HG03095 (cell line): ENCODE results near the gene SPTBN4.
"Not testable (repeated sequence)": the region's sequence is repeated elsewhere in the genome, so short reads cannot be mapped to it uniquely, and the experiment has no call there.

Source experiments
- ATAC-seq: cut with Tn5 transposase; IDR thresholded peaks from one replicate; pipeline ENCODE4 v1.9.1; 2021; ENCODE audit warnings: moderate library complexity; ENCODE audit not compliant: unreplicated experiment

SPTBN4 gene

GRCh38 chr19:40583283-40583682, 116.5 kb downstream of the SPTBN4 start:
- ATAC-seq, result no peak

- no peak for ATAC-seq
Observed at GRCh38 chr19:40584007-40584406, 117.2 kb downstream of the SPTBN4 start.

DNA sequence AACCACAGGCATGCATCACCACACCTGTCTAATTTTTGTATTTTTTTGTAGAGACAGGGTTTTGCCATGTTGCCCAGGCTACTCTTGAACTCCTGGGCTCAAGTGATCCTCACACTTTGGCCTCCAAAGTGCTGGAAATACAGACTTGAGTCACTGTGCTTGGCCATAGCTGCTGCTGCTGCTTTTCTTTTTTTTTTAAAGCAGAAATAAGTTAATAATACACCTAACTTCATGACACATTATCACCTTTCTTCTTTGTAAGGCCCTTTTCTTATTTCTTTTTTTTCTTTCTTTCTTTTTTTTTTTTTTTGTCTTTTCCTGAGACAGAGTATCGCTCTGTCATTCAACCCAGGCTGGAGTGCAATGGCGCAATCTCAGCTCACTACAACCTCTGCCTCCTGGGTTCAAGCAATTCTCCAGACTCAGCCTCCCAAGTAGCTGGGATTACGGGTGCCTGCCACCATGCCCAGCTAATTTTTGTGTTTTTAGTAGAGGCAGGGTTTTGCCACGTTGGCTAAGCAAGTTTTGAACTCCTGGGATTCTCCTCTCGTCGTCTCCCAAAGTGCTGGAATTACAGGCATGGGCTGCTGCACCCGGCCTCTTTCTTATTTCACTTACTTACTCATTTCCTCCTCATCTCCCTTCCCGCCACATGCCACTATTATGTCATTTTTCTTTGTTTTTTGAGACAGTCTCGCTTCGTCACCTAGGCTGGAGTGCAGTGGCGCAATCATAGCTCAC, 118.6 kb downstream of the SPTBN4 start:
- ATAC-seq, result no peak

- no peak for ATAC-seq
Observed at GRCh38 chr19:40585982-40586422, 119.2 kb downstream of the SPTBN4 start.

DNA sequence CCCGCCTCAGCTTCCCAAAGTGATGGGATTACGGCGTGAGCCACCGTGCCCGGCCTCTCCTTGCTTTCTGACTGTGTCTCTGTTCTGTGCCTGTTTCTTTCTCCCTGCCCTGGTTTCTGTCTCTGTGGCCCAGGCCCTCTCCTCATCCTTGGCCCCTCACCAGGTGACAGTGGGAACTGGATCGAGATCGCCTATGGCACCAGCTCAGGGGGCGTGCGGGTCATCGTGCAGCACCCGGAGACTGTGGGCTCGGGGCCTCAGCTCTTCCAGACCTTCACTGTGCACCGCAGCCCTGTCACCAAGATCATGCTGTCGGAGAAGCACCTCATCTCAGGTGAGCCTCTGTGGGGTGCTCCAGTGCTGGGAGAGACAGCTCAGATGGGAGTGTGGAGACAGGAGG, 119.8 kb downstream of the SPTBN4 start:
- no peak for ATAC-seq

DNA sequence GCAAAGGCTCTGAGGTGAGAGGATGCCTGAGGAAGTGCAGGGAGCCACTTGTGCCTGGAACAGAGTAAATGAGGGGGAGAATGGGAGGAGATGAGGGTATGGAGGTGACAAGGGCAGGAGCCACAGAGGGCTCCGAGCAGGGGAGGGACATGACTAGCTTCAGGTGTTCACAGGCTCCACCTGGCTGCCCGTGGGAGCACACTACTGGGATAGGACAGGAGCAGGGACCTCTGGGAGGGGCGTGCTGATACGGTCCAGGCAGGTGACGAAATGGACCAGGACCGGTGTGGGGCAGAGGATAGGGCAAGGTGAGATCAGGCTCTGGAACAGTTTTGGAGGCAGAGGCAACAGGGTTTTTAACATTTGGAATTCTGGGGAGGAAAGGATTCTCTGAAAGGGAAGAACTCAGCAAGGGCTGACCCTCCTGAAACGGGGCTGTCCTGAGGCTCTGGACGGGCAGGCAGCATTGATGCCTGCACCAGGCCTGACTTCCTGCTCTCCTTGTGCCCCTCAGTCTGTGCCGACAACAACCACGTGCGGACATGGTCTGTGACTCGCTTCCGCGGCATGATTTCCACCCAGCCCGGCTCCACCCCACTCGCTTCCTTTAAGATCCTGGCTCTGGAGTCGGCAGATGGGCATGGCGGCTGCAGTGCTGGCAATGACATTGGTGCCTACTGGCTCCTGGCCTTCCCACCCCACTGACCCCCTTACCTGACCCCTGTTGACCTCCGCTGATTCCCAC, 121.5 kb downstream of the SPTBN4 start:
- no peak for ATAC-seq

GRCh38 chr19:40588926-40589569, 122.2 kb downstream of the SPTBN4 start:
- ATAC-seq, result no peak

- no peak for ATAC-seq
Observed at GRCh38 chr19:40589591-40590429, 123.0 kb downstream of the SPTBN4 start.

DNA sequence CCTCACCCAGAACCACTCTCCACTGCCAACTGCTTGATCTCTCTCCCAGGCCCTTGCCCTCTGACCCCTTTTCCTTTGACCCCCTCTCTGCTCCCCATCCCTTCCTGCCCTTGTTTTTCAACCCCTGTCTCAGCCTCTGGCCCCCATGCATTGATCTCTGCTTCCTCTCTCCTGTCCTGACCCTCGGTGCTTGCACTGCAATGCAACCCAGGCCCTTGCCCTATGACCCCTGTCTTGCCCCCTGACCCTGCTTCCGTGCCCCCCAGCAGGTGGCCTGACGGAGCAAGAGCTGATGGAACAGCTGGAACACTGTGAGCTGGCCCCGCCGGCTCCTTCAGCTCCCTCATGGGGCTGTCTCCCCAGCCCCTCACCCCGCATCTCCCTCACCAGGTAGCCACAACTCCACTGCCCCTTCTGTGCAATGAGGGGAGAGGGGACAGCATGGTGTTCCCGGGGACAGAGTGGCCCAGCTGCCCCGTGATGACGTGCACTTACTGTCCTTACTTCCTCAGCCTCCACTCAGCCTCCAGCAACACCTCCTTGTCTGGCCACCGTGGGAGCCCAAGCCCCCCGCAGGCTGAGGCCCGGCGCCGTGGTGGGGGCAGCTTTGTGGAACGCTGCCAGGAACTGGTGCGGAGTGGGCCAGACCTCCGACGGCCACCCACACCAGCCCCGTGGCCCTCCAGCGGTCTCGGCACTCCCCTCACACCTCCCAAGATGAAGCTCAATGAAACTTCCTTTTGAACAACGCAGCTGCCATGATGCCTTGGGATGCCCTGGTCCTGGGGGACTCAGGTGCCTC, 123.9 kb downstream of the SPTBN4 start:
- no peak for ATAC-seq

GRCh38 chr19:40591724-40592123, 124.9 kb downstream of the SPTBN4 start:
- not testable (repeated sequence) for ATAC-seq

GRCh38 chr19:40592170-40592569, 125.4 kb downstream of the SPTBN4 start:
- no peak for ATAC-seq

DNA sequence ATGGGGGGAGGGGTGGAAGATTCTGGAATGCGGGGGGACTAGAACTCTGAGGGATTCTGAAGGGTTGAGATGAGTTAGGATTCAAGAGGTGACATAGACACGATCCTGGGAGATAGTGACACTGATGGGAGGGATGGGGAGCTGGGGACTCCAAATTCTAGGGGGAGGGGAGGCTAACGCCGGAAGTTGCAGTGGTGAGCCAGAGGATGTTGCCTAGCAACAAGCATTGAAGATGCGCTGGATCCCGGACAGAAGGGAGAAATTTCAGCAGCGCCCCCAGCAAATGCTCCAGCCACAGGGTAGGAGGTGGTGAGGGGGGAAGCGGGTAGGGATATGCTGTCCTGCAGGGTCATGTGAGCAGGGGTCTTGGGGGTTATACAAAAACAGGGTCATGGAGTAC, 127.5 kb downstream of the SPTBN4 start:
- ATAC-seq, result no peak

GRCh38 chr19:40594657-40595091, 127.9 kb downstream of the SPTBN4 start:
- ATAC-seq, result no peak

GRCh38 chr19:40596608-40597328, 130.0 kb downstream of the SPTBN4 start:
- no peak for ATAC-seq

DNA sequence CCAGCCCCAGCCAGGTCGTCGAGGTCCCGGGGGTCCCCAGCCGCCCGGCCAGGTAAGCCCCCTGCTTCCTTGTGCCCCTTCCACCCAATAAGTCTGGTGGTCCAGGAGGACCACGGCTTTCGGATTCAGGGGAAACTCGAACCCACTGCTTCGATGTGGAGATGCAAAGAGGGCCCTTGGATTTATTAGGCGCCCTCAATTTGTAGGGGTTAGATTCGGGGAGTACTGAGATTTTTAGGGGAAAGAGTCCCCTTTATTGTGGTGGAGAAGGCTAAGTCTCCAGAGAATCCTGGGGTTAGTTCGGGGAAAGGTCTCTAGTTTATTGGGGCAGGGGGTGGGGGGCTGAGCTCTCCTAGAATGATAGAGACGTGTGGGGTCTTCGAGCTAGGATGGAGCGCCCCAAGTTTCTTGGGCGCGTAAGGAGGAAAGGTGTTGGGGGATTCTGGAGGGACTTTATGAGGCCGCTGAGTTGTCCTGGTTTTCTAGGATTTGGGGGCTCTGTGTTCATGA, 130.6 kb downstream of the SPTBN4 start:
- no peak for ATAC-seq

DNA sequence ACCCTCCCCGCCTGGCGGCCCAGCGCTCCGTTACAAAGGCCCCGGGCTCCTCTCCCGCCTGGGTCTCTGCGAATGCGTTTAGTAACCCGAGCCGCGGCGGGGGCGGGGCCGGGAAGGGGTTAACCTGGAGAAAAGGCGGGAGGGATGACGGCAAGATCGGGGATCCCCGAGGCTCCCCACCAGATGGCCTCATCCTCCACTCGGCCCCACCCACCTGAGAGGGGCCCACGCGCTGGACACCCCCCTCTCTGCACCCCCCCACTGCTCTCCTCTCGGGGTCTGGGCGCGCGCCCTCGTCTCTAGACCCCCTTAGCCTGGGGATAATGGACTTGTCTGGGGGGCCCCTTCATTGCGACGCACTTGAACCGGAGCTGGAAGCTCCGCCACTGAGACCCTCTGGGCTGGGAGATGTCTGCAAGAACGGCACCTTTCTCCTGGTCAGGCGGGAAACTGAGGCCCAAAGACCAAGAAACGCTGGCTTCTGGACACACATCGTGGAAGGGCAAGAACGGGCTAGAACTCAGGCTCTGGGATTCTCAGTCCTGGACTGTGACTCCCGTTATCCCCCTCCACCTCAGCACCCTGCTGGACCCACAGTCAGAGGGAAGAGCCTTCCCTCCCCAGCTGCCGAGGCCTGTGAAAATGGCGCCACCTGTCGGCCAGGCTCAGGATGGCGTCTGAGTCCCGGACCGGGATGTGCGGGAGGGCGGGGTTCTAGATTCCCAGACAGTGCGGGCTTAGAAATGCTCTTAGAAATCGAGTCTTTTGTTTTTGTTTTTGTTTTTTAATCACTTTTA, 131.5 kb downstream of the SPTBN4 start:
- no peak for ATAC-seq

GRCh38 chr19:40598918-40599307, 132.1 kb downstream of the SPTBN4 start:
- no peak for ATAC-seq

DNA sequence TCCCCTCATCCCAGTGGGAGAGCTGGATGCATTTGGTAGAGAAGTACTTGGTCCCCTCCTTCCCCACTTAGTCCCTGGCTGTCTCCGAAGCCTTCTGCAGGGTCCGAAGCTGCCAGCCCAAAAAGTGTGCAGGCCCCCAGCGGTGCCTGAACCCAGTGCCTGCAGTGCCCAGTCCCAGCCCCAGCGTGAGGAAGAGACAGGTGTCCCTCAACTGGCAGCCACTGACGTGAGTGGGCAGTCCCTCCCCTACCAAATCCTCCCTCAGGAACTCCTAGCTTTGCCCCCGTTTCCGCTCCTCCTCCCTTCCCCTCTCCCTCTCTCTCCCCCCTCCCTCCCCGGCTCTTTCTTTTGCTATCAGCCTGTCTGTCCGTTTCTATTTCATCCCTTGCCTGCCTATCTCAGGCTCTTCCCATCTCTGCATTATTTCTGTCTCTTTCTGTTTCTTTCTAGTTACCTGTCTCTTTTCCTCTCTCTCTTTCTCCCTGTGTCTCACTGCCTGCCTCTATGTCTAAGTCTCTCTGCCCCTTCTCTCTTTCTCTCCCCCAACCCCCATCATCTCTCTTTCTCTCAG, 132.6 kb downstream of the SPTBN4 start:
- ATAC-seq, result no peak
